Upper lobe of right lung (tissue), 1 donor: Measurements from ENCODE around the gene COL18A1. TPM values are rescaled to one million over a fixed set of nuclear protein-coding genes. Genes with fewer than 3 reads are reported as not detected.
"Not testable (repeated sequence)": the region's sequence is repeated elsewhere in the genome, so short reads cannot be mapped to it uniquely, and the experiment has no call there.

Source experiments
- ATAC-seq: fragments of 200-7000 bp; cut with Tn5 transposase; one replicate; pipeline ENCODE4 v1.9.1; 2020; ENCODE audit warnings: mild to moderate bottlenecking, moderate library complexity
- DNase-seq: peaks from one replicate; pipeline ENCODE4 v3.0.0-alpha.2; 2020
- H3K27ac ChIP-seq: fragments of 200-600 bp; one replicate; pipeline ENCODE4 v1.8.0; 2022
- H3K27me3 ChIP-seq: fragments of 200-600 bp; one replicate; pipeline ENCODE4 v1.8.0; 2022; ENCODE audit warnings: mild to moderate bottlenecking
- H3K36me3 ChIP-seq: fragments of 200-600 bp; one replicate; pipeline ENCODE4 v1.8.0; 2022
- H3K4me1 ChIP-seq: fragments of 200-600 bp; one replicate; pipeline ENCODE4 v1.8.0; 2022
- H3K4me3 ChIP-seq: fragments of 200-600 bp; one replicate; pipeline ENCODE4 v1.8.0; 2022; ENCODE audit warnings: mild to moderate bottlenecking
- H3K9me3 ChIP-seq: fragments of 200-600 bp; one replicate; pipeline ENCODE4 v1.8.0; 2022
- CTCF ChIP-seq: fragments of 200-600 bp; IDR thresholded peaks from one replicate; pipeline ENCODE4 v1.8.0; 2022; ENCODE audit warnings: antibody characterized with exemption
- intact Hi-C: fragments of 100-400 bp; cut with DNase I; formaldehyde crosslinking; loops from one replicate; pipeline ENCODE4 v1.11.0; 2022
- total RNA-seq: library from RNA; stranded (reverse); fragmentation: NEBNext Ultra II Directional; extraction: Animal tissue kit (Norgen Biotek cat#: 25700); gene quantifications from one replicate; pipeline ENCODE4 v1.2.1, GENCODE V29; 2021
- donor health status: DM: no; HTN: yes; CAD: no; lungs with severe emphysema.

The COL18A1 gene
- total RNA-seq, 1 donor from 2014 or later, result 60.4 TPM

- ATAC-seq (no peak), DNase-seq (no peak)
- Histone ChIP-seq H3K27ac (no peak overlapping the region), H3K27me3 (no peaks in the 10 kb centered on the region), H3K4me1 (peaks cover 10% of the 10 kb centered on the region), H3K36me3 (no peaks in the 10 kb centered on the region), H3K9me3 (no peaks in the 10 kb centered on the region), H3K4me3 (no peak overlapping the region)
- intact Hi-C loops, result no loop called here
- no peak for TF ChIP-seq CTCF
Observed at GRCh38 chr21:45436351-45437065, 31.5 kb downstream of the COL18A1 start.

- intact Hi-C loops, DNase-seq, H3K36me3 ChIP-seq, H3K9me3 ChIP-seq, ATAC-seq, H3K27ac ChIP-seq, H3K4me3 ChIP-seq, H3K27me3 ChIP-seq: not testable (repeated sequence)
- peaks cover 10% of the 10 kb centered on the region for H3K4me1 ChIP-seq
Observed at GRCh38 chr21:45437844-45438243, 32.9 kb downstream of the COL18A1 start.

GRCh38 chr21:45438391-45439145 lies 33.6 kb downstream of the COL18A1 start:
- ATAC-seq, result no peak
- H3K9me3 ChIP-seq, result no peaks in the 10 kb centered on the region
- H3K4me1 ChIP-seq, result peaks cover 10% of the 10 kb centered on the region
- H3K27me3 ChIP-seq, result no peaks in the 10 kb centered on the region
- intact Hi-C loops, result no loop called here
- DNase-seq, result no peak
- no peaks in the 10 kb centered on the region for H3K36me3 ChIP-seq
- H3K4me3 ChIP-seq, result peak overlapping the region; percentile 40
- no peak for TF ChIP-seq CTCF
- H3K27ac ChIP-seq, result peak overlapping the region; percentile 84

- peak overlapping the region; percentile 84 for H3K27ac ChIP-seq
- peak; percentile 98 for TF ChIP-seq CTCF
- intact Hi-C loops, result no loop called here
- H3K4me1 ChIP-seq, result peaks cover 10% of the 10 kb centered on the region
- DNase-seq, result peak; percentile 89
- peak overlapping the region; percentile 40 for H3K4me3 ChIP-seq
- ATAC-seq, result peak; percentile 89
- no peaks in the 10 kb centered on the region for H3K36me3 ChIP-seq
- no peaks in the 10 kb centered on the region for H3K9me3 ChIP-seq
- no peaks in the 10 kb centered on the region for H3K27me3 ChIP-seq
Observed at GRCh38 chr21:45439161-45439872, 34.4 kb downstream of the COL18A1 start.

GRCh38 chr21:45439901-45440461 lies 35.0 kb downstream of the COL18A1 start:
- intact Hi-C loops, result loop anchor here (2.0 kb wide), 1 partner anchor 147 kb away; no protein-coding TSS in a partner anchor
- ATAC-seq (no peak), DNase-seq (no peak)
- Histone ChIP-seq H3K9me3 (no peaks in the 10 kb centered on the region), H3K4me1 (peaks cover 10% of the 10 kb centered on the region), H3K27me3 (no peaks in the 10 kb centered on the region), H3K27ac (no peak overlapping the region), H3K4me3 (no peak overlapping the region), H3K36me3 (no peaks in the 10 kb centered on the region)
- TF ChIP-seq CTCF, result no peak
